Parathyroid adenoma (tissue), 2 donors: ENCODE results near the gene IL1RAPL2.

ENCODE experiments used
- H2AFZ ChIP-seq: fragments of 300-600 bp; sonication (generic); one replicate; pipeline ENCODE4 v1.7.0; 2017; ENCODE audit warnings: antibody characterized with exemption, mild to moderate bottlenecking
- H3K27ac ChIP-seq: fragments of 300-600 bp; sonication (generic); one replicate; pipeline ENCODE4 v1.7.0; 2017
- H3K27me3 ChIP-seq: fragments of 300-600 bp; sonication (generic); one replicate; pipeline ENCODE4 v1.7.0; 2017; ENCODE audit warnings: low read length; ENCODE audit not compliant: control insufficient read depth, insufficient read depth
- H3K36me3 ChIP-seq: fragments of 300-600 bp; sonication (generic); one replicate; pipeline ENCODE4 v1.7.0; 2017; ENCODE audit warnings: low read length; ENCODE audit not compliant: control insufficient read depth, insufficient read depth
- H3K4me1 ChIP-seq: fragments of 300-600 bp; sonication (generic); one replicate; pipeline ENCODE4 v1.7.0; 2017; ENCODE audit warnings: control low read depth
- H3K4me2 ChIP-seq: fragments of 300-600 bp; sonication (generic); one replicate; pipeline ENCODE4 v1.7.0; 2017; ENCODE audit warnings: low read length
- H3K4me3 ChIP-seq: fragments of 300-600 bp; sonication (generic); one replicate; pipeline ENCODE4 v1.7.0; 2017; ENCODE audit warnings: low read depth, low read length
- H3K79me2 ChIP-seq: fragments of 300-600 bp; sonication (generic); one replicate; pipeline ENCODE4 v1.7.0; 2017; ENCODE audit warnings: control low read depth
- H3K9ac ChIP-seq: fragments of 300-600 bp; sonication (generic); one replicate; pipeline ENCODE4 v1.7.0; 2017; ENCODE audit warnings: mild to moderate bottlenecking
- H3K9me3 ChIP-seq: fragments of 300-600 bp; sonication (generic); one replicate; pipeline ENCODE4 v1.7.0; 2017; ENCODE audit warnings: low read length; ENCODE audit not compliant: control insufficient read depth
- TF ChIP-seq, protein P1 (sequence below): fragments of 300-600 bp; sonication (generic); IDR thresholded peaks from one replicate; pipeline ENCODE4 v1.7.0; 2017; ENCODE audit warnings: antibody characterized with exemption, mild to moderate bottlenecking
- donor health status: primary hyperparathyroidism.

The IL1RAPL2 gene

DNA sequence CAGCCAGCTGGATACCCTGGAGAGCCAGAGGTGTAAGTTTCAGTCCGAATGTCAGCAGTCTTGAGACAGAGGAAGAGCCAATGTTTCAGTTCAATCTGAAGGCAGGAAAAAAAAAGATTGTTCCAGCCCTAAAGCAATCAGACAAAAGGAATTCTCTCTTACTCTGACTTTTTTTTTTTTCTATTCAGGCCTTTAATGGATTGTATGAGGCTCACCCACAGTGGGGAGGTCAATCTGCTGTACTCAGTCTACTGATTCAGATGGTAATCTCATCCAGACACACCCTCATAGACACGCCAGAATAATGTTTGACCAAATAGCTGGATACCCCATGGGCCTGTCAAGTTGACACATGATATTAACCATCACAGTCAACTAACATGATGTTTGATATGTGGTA, 602.6 kb downstream of the IL1RAPL2 start:
- H3K4me2 ChIP-seq, result no peak overlapping the region
- H3K4me1 ChIP-seq, result no peaks in the 10 kb centered on the region
- TF ChIP-seq, protein P1, sequence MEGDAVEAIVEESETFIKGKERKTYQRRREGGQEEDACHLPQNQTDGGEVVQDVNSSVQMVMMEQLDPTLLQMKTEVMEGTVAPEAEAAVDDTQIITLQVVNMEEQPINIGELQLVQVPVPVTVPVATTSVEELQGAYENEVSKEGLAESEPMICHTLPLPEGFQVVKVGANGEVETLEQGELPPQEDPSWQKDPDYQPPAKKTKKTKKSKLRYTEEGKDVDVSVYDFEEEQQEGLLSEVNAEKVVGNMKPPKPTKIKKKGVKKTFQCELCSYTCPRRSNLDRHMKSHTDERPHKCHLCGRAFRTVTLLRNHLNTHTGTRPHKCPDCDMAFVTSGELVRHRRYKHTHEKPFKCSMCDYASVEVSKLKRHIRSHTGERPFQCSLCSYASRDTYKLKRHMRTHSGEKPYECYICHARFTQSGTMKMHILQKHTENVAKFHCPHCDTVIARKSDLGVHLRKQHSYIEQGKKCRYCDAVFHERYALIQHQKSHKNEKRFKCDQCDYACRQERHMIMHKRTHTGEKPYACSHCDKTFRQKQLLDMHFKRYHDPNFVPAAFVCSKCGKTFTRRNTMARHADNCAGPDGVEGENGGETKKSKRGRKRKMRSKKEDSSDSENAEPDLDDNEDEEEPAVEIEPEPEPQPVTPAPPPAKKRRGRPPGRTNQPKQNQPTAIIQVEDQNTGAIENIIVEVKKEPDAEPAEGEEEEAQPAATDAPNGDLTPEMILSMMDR, result no peak
- H3K27ac ChIP-seq, result no peak overlapping the region
- no peaks in the 10 kb centered on the region for H3K79me2 ChIP-seq
- no peak overlapping the region for H2AFZ ChIP-seq
- H3K36me3 ChIP-seq, result no peaks in the 10 kb centered on the region
- no peaks in the 10 kb centered on the region for H3K27me3 ChIP-seq
- no peak overlapping the region for H3K4me3 ChIP-seq
- no peak overlapping the region for H3K9ac ChIP-seq
- H3K9me3 ChIP-seq, result no peaks in the 10 kb centered on the region

DNA sequence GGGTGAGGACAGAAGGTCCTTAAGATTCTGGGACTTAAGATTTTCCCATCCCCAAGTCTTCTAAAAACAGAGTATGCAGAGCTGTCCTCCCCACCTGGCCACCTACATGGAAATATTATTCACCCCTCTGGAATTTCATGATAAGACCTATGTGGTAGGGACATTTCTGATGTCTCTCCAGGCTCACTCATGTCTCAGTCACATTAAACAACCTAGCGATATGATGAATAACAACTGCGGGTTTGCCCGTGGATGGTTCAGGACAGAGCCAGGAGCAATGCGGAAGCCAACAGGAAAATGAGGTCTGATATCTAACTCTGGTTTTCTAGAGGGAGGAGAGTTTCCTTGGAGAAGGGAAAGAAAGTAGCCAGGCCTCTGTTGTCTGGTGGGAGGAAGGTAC, 607.1 kb downstream of the IL1RAPL2 start:
- H3K36me3 ChIP-seq, result no peaks in the 10 kb centered on the region
- H2AFZ ChIP-seq, result no peak overlapping the region
- no peaks in the 10 kb centered on the region for H3K4me1 ChIP-seq
- no peak overlapping the region for H3K9ac ChIP-seq
- H3K27ac ChIP-seq, result no peak overlapping the region
- H3K79me2 ChIP-seq, result no peaks in the 10 kb centered on the region
- H3K4me2 ChIP-seq, result no peak overlapping the region
- no peak overlapping the region for H3K4me3 ChIP-seq
- TF ChIP-seq, protein P1, result no peak
- no peaks in the 10 kb centered on the region for H3K27me3 ChIP-seq
- H3K9me3 ChIP-seq, result no peaks in the 10 kb centered on the region

DNA sequence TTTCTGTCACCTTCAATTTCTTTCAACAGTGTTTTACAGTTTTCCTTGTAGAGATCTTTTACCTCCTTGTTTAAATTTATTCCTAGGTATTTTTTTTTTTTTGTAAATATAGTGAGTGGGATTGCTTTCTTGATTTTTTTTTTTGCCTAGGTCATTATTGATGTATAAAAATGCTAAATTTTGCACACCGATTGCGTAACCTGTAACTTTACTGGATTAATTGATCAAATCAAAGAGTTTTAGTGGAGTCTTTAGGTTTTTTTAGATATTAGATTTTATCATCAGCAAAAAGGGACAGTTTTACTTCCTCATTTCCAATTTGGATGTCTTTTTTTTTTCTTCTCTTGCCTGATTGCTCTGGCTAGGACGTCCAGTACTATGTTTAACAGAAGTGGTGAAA, 613.6 kb downstream of the IL1RAPL2 start:
- Histone ChIP-seq H3K4me3 (no peak overlapping the region), H3K79me2 (no peaks in the 10 kb centered on the region), H2AFZ (no peak overlapping the region), H3K36me3 (no peaks in the 10 kb centered on the region), H3K9me3 (no peaks in the 10 kb centered on the region), H3K4me2 (no peak overlapping the region), H3K27me3 (no peaks in the 10 kb centered on the region), H3K27ac (no peak overlapping the region), H3K4me1 (no peaks in the 10 kb centered on the region), H3K9ac (no peak overlapping the region)
- TF ChIP-seq, protein P1, result no peak

DNA sequence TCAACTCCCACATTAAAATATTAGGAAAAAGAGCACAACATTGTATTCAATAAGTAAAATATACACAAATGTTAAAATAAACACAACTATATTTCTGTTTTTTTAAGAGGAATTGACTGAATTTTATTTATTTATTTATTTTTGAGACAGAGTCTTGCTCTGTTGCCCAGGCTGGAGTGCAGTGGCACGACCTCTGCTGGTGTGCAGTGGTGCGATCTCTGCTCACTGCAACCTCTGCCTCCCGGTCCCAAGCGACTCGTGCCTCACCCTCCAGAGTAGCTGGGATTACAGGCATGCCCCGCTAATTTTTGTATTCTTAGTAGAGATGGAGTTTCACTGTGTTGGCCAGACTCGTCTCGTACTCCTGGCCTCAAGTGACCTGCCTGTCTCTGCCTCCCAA, 623.1 kb downstream of the IL1RAPL2 start:
- Histone ChIP-seq H3K79me2 (no peaks in the 10 kb centered on the region), H3K36me3 (no peaks in the 10 kb centered on the region), H2AFZ (no peak overlapping the region), H3K4me1 (no peaks in the 10 kb centered on the region), H3K27me3 (no peaks in the 10 kb centered on the region), H3K9me3 (no peaks in the 10 kb centered on the region), H3K27ac (no peak overlapping the region), H3K4me3 (no peak overlapping the region), H3K4me2 (no peak overlapping the region), H3K9ac (no peak overlapping the region)
- TF ChIP-seq, protein P1, result no peak

DNA sequence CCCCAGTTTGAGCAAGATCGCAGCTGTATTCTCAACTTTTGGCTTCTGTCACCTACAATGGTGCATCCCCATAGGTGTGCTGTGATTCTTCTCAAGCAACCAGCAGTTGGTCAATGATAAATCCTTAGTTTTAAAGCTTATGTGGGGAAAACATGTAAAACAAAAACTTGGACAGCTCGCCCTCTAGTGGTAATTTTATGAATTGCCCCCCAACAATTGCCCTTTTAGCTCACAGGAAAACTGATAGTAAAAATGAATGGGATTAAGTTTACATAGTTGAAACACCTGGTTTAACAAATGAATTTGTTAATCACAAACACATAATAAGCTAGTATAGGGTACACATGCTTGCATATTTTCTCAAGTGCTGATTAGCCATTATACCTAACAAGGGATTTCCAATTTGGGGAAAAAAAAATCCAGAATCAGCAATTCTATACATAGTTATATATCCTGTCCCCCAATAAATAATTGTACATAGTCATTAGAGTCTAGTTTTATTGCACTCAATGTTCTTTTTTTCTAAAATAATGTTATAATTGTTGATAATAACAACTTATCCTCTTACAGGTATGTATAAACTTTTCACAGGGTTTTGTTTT, 624.4 kb downstream of the IL1RAPL2 start:
- no peaks in the 10 kb centered on the region for H3K4me1 ChIP-seq
- no peaks in the 10 kb centered on the region for H3K9me3 ChIP-seq
- H3K27ac ChIP-seq, result no peak overlapping the region
- H3K36me3 ChIP-seq, result no peaks in the 10 kb centered on the region
- H3K4me2 ChIP-seq, result no peak overlapping the region
- H3K27me3 ChIP-seq, result no peaks in the 10 kb centered on the region
- H3K4me3 ChIP-seq, result no peak overlapping the region
- no peak overlapping the region for H3K9ac ChIP-seq
- H2AFZ ChIP-seq, result no peak overlapping the region
- no peaks in the 10 kb centered on the region for H3K79me2 ChIP-seq
- TF ChIP-seq, protein P1, result peak; percentile 50
